Lung (tissue), 12 donors: Measurements from ENCODE around the gene ARHGEF16. TPM values are rescaled to one million over a fixed set of nuclear protein-coding genes. Genes with fewer than 3 reads are reported as not detected.
A peak's percentile ranks its signal among the peaks of the same experiment; 100 is the strongest.

Source experiments
- ATAC-seq: fragments of 200-7000 bp; cut with Tn5 transposase; one replicate; pipeline ENCODE4 v1.9.1; 2020; ENCODE audit warnings: moderate number of reproducible peaks; ENCODE audit not compliant: insufficient read depth, low FRiP score
- DNase-seq, 3 donors: peaks; one replicate each; pipeline ENCODE4 v3.0.0-alpha.2; 2013 to 2017
- H3K27ac ChIP-seq, 2 donors: one replicate each; pipeline ENCODE4 v1.5.1; 2013; ENCODE audit warnings: mild to moderate bottlenecking in 2 of 2, moderate library complexity in 2 of 2, control low read depth in 1 of 2, inconsistent platforms in 1 of 2, low read depth in 1 of 2, low read length in 1 of 2
- H3K27me3 ChIP-seq, 3 donors: one replicate each; pipeline ENCODE4 v1.5.1; 2013; ENCODE audit warnings: low read length in 2 of 3; ENCODE audit not compliant: control insufficient read depth in 3 of 3, insufficient read depth in 3 of 3
- H3K36me3 ChIP-seq, 4 donors: one replicate each; pipeline ENCODE4 v1.5.1; 2013; ENCODE audit warnings: low read length in 4 of 4, mild to moderate bottlenecking in 1 of 4, moderate library complexity in 1 of 4; ENCODE audit not compliant: control insufficient read depth in 4 of 4, insufficient read depth in 4 of 4
- H3K4me1 ChIP-seq, 5 donors: one replicate each; pipeline ENCODE4 v1.5.1; 2013; ENCODE audit warnings: low read length in 5 of 5, mild to moderate bottlenecking in 2 of 5, moderate library complexity in 1 of 5; ENCODE audit not compliant: control insufficient read depth in 5 of 5, insufficient read depth in 5 of 5
- H3K4me3 ChIP-seq: one replicate; pipeline ENCODE4 v1.5.1; 2013; ENCODE audit warnings: mild to moderate bottlenecking, control low read depth, moderate library complexity
- H3K9ac ChIP-seq, 2 donors: one replicate each; pipeline ENCODE4 v1.5.1; 2013; ENCODE audit warnings: low read length in 2 of 2, control low read depth in 1 of 2; ENCODE audit not compliant: insufficient read depth in 1 of 2
- H3K9me3 ChIP-seq, 4 donors: one replicate each; pipeline ENCODE4 v1.5.1; 2013; ENCODE audit warnings: low read length in 3 of 4, mild to moderate bottlenecking in 1 of 4, moderate library complexity in 1 of 4; ENCODE audit not compliant: control insufficient read depth in 4 of 4, insufficient read depth in 3 of 4
- WGBS, 2 donors: extraction: QIAGEN DNeasy Blood & Tissue Kit; methylation state at CpG; one replicate each; pipeline ENCODE4 v1.1.7; 2013; 5-methylcytosine and 5-hydroxymethylcytosine counted together
- polyA plus RNA-seq, 2 donors: library from polyadenylated mRNA; stranded (reverse); fragments of 200-250 nt; gene quantifications; one replicate each; pipeline ENCODE4 v1.2.1, GENCODE V29; 2013
- total RNA-seq, 2 donors: library from RNA; depleted of rRNA in 1 of 2; stranded (reverse); fragments of >200 nt in 1 of 2; gene quantifications; one replicate each; pipeline ENCODE4 v1.2.1, GENCODE V29; 2014 to 2021
- TF ChIP-seq, protein P1 (sequence below): IDR thresholded peaks from 2 replicates; pipeline ENCODE4 v1.5.1; 2012; ENCODE audit warnings: mild to moderate bottlenecking; ENCODE audit errors: control extremely low read depth, extremely low read depth
- donor health status: control.
- donor health status: control.
- donor health status: Bipolar disorder and iron deficiency.
- donor health status: healthy.
- donor health status: DM: yes; HTN: yes; CAD: no.

Gene ARHGEF16
- total and polyA plus RNA-seq, 4 donors = 6.5 to 14.8 (median 9.8) TPM

DNA sequence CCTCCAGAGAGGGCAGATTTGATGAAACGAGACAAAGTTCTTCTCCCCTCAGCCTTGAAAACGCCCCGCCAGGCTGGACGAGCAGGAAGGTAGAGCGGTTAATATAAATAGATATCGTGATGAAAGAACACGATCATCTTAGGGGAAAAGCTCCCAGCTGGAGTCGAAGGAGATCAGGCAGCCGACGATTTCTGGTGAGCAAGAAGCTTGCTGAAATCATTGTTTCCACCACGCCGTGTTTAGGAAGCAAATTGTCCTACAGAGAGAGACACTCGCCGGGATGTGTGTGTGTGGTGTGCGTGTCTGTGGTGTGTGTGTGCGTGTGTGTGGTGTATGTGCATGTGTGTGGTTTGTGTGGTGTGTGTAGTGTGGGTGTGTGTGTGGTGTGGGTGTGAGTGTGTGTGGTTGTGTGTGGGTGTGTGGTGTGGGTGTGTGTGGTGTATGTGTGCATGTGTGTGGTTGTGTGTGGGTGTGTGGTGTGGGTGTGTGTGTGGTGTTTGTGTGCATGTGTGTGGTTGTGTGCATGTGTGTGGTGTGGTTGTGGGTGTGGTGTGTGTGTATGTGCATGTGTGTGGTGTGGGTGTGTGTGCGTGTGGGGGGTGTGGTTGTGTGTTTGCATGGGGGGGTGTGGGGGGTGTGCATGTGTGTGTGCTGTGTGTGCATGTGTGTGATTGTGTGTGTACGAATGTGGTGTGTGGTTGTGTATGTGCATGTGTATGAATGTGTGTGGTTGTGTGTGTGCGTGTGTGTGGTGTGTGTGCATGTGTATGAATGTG, 44.9 kb upstream of the ARHGEF16 start:
- 76 to 84% methylated on average over 19 of the region's 19 CpGs for WGBS, 2 donors
- H3K36me3 ChIP-seq = peaks cover 0 to 2% (median 0%) of the 10 kb centered on the region in 4 donors

DNA sequence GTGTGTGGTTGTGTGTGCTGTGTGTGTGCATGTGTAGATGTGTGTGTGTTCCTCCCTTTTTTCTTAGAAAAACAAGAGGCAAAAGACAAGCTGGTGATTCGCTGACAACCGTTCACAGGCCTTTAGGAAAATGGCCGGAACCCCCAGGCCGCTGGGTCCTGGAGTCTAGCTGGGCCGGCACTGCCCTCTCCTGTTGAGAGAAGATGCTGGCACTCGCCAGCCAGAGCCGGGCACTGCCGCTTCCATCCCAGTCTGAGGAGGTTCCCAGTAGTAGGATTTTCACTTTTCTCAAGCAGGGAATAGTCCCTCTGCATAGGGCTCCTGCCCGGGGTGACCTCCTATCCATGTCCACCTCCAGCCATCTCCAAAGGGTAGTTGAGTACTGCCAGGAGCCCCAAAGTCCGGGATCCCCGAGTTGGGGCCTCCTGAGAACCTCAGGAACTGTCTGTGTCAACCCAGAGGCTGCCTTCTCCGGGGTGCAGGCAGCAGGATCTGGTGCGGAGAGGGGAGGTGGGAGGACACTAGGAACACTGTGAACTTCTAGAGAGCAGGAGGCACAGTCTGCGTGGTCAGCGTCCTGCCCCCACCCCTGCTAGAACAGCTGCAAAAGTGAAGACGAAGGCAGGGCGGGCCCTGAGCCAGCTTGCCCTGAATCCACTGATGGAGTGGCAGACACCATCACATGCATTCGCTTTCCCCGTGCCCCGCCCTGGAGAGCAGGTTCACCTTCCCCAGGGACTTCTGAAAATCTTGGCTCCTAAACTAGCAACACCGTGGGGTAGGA, 44.1 kb upstream of the ARHGEF16 start:
- ATAC-seq = no peak
- H3K9me3 ChIP-seq = peaks cover 0 to 7% (median under 1%) of the 10 kb centered on the region in 4 donors
- no peak overlapping the region for H3K27ac ChIP-seq
- peaks cover 0 to 3% (median 3%) of the 10 kb centered on the region in 5 donors for H3K4me1 ChIP-seq
- no peak overlapping the region for H3K4me3 ChIP-seq
- peaks cover 0 to 2% (median 0%) of the 10 kb centered on the region in 4 donors for H3K36me3 ChIP-seq
- 72 to 82% methylated on average over 21 of the region's 21 CpGs for WGBS, 2 donors
- peak; percentile 74 to 83 (median 77) for DNase-seq
- H3K9ac ChIP-seq = no peak overlapping the region
- peaks cover 0 to 10% (median 2%) of the 10 kb centered on the region in 3 donors for H3K27me3 ChIP-seq
- TF ChIP-seq, protein P1, sequence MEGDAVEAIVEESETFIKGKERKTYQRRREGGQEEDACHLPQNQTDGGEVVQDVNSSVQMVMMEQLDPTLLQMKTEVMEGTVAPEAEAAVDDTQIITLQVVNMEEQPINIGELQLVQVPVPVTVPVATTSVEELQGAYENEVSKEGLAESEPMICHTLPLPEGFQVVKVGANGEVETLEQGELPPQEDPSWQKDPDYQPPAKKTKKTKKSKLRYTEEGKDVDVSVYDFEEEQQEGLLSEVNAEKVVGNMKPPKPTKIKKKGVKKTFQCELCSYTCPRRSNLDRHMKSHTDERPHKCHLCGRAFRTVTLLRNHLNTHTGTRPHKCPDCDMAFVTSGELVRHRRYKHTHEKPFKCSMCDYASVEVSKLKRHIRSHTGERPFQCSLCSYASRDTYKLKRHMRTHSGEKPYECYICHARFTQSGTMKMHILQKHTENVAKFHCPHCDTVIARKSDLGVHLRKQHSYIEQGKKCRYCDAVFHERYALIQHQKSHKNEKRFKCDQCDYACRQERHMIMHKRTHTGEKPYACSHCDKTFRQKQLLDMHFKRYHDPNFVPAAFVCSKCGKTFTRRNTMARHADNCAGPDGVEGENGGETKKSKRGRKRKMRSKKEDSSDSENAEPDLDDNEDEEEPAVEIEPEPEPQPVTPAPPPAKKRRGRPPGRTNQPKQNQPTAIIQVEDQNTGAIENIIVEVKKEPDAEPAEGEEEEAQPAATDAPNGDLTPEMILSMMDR = no peak

More for the DNA sequence above, 44.9 kb upstream of the ARHGEF16 start:
- H3K27me3 ChIP-seq = peaks cover 0 to 10% (median 2%) of the 10 kb centered on the region in 3 donors
- TF ChIP-seq, protein P1 = no peak
- H3K9ac ChIP-seq = no peak overlapping the region
- H3K27ac ChIP-seq = no peak overlapping the region
- ATAC-seq (no peak), DNase-seq (no peak)
- H3K4me3 ChIP-seq = no peak overlapping the region
- peaks cover 0 to 7% (median under 1%) of the 10 kb centered on the region in 4 donors for H3K9me3 ChIP-seq
- H3K4me1 ChIP-seq = peaks cover 0 to 3% (median 0%) of the 10 kb centered on the region in 5 donors

DNA sequence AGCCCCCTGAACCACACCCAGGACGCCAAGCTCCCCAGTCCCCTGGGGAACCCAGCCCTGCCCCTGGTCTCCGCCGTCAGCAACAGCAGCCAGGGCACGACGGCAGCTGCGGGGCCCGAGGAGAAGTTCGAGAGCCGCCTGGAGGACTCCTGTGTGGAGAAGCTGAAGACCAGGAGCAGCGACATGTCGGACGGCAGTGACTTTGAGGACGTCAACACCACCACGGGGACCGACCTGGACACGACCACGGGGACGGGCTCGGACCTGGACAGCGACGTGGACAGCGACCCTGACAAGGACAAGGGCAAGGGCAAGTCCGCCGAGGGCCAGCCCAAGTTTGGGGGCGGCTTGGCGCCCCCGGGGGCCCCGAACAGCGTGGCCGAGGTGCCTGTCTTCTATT, 42.7 kb upstream of the ARHGEF16 start:
- no peaks in the 10 kb centered on the region for H3K36me3 ChIP-seq
- peaks cover 0 to 10% (median 2%) of the 10 kb centered on the region in 3 donors for H3K27me3 ChIP-seq
- TF ChIP-seq, protein P1 = no peak
- 88 to 93% methylated on average over 30 of the region's 30 CpGs for WGBS, 2 donors
- no peak overlapping the region for H3K9ac ChIP-seq
- H3K4me1 ChIP-seq = peaks cover 0 to 7% (median 3%) of the 10 kb centered on the region in 5 donors
- H3K9me3 ChIP-seq = peaks cover 0 to 13% (median 1%) of the 10 kb centered on the region in 4 donors
- no peak overlapping the region for H3K4me3 ChIP-seq
- no peak overlapping the region for H3K27ac ChIP-seq
- ATAC-seq (no peak), DNase-seq (no peak)
